Kidney glomerular epithelial cell (primary cell): ENCODE data around the gene OSBP.
"Not testable (repeated sequence)": the region's sequence is repeated elsewhere in the genome, so short reads cannot be mapped to it uniquely, and the experiment has no call there.

Source experiments
- DNase-seq: peaks from one replicate; lab custom pipeline; 2025; lab: John Stamatoyannopoulos, UW

OSBP gene

DNA sequence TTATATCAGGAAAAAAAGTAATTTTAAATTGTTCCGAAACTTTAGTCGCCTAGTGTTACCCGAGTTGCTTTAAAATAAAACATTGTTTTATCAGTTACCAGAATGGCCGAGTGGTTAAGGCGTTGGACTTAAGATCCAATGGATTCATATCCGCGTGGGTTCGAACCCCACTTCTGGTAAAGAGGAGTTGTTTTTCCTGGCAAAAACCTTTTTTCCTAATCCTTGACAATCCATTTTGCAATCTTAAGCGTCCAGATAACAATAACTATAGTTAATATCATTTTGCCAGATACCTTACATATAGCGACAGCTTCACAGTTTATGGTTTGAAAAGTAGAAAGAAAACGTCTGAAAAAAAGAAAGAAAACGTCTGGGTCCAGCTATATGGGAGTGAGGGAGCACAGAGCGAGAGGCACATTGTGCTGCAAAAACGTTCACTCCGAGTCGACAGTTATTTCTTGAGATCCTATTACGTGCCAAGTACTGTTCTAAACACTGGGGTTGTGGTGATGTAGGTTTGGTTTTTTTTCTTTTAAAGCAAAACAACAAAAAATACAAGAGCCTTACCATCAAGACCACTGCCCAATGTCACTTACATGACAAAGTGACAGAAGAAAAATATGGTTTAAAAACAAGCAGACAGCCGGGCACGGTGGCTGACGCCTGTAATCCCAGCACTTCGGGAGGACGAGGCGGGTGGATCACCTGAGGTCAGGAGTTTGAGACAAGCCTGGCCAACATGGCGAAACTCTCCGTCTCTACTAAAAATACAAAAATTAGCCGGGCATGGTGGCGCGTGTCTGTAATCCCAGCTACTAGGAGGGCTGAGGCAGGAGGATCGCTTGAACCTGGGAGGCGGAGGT lies 63.7 kb downstream of the OSBP start:
- peak; percentile 84 for DNase-seq

DNA sequence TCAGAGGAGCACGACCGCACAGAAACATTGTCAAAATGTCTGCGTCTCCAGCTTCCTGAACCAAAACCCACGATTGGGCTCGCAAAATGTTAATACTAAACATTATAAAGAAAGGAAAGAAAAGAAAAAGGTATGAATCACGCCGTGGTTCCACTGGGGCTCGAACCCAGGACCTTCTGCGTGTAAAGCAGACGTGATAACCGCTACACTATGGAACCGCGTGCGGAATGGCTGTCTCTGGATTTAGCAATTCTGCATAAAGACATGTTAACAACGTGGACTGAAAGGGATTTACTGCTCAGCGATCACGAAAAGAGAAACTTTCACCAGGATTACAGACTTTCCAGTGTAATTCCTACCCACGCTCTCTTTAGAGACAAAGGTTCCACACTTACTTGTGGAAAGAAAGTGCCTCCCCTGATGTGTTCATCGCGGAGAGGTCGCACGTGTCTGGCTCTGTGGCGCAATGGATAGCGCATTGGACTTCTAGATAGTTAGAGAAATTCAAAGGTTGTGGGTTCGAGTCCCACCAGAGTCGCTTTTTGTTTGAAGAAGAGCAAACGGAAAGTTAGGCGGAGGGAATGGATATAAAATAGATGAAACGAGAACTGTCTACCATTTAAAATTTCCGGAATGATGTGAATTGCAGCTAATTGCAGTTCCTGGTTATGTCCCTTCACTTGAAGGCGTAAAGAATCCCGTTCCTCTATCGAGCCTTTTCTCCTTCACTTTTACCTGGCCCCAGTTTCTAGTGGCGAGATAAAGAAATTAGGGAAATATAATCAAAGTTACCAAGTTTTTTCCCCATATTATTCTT lies 64.5 kb downstream of the OSBP start:
- peak; percentile 92 for DNase-seq

DNA sequence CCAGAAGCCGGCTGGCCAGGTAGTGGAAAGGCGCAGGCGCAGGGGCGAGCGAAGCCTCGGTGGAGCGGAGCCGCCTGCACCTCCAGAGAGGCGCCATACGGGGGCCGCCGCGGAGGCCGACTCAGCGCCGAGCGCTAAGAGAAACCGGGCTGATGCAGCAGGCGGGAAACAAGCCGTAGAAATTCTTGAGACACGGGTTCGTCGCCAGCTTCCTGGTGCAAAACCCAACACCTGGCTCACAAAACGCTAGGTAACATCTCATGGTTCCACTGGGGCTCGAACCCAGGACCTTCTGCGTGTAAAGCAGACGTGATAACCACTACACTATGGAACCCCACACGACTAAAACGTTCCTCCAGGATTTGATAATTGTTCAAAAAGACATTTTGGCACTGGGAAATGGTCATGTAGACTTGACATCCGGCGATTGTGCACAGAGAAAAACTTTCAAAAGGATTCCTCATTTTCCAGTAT lies 65.2 kb downstream of the OSBP start:
- DNase-seq, result peak; percentile 92

DNA sequence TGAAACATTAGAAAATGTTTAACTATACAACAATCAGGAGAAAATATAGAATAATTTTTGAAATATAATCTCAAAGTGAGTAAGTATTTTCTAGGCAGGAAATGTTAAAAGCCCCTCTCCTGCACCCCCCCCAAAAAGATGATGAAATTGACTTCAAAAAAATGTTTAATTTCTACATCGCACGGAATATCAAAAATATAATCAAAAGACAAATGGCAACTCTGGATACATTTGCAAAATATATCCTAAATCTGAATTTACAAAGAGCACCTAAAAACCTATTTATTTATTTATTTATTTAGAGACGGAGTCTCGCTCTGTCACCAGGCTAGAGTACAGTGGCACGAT lies 67.3 kb downstream of the OSBP start:
- DNase-seq, result no peak

DNA sequence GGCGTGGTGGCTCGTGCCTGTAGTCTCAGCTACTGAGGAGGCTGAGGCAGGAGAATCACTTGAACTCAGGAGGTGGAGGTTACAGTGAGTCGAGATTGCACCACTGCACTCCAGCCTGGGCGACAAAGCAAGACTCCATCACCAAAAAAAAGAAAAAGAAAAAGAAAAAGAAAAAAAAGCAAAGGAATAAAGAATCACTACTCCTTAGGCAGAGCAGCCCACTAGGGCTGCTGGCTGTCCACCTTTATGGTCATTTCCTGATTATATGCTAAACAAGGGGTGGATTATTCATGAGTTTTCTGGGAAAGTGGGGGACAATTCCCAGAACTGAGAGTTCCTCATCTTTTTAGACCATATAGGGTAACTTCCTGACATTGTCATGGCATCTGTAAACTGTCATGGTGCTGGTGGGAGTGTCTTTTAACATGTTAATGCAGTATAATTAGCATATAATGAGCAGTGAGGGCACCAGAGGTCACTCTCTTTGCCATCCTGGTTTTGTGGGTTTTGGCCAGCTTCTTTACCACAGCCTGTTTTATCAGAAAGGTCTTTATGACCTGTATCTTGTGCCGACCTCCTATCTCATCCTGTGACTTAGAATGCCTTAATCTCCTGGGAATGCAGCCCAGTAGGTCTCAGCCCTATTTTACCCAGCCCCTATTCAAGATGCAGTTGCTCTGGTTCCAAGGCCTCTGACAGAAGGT lies 67.8 kb downstream of the OSBP start:
- not testable (repeated sequence) for DNase-seq

DNA sequence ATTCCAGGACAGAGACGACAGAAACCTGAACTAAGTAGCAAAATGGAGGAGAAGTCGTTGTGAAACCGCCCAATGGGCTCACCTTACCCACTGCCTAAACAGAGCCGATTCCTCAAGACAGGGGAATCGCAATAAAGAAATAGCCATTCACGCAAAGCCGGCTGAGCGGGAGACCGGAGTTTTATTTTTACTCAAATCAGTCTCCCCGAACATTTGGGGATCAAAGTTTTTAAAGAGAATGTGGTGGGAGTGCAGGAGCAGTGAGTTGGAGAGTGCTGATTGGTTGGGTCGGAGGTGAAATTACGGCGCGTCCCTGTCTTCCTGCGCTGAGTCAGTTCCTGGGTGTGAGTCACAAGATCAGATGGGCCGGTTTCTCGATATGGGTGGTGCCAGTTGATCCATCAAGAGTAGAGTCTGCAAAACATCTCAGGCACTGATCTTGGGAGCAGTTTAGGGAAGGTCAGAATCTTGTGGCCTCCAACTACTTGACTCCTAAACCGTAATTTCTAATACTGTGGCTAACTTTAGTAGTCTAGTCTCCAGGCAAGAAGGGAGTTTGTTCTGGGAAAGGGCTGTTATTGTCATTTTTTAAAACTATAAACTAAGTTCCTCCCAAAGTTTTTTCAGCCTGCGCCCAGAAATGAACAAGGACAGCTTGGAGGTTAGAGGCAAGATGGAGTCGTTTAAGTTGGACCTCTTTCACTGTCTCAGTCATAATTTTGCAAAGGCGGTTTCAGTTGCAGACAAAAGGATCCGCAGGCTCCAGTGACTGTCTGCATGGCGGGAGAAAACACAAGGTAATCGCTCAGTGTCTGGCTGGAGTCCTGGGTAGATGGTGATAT lies 70.2 kb downstream of the OSBP start:
- no peak for DNase-seq

DNA sequence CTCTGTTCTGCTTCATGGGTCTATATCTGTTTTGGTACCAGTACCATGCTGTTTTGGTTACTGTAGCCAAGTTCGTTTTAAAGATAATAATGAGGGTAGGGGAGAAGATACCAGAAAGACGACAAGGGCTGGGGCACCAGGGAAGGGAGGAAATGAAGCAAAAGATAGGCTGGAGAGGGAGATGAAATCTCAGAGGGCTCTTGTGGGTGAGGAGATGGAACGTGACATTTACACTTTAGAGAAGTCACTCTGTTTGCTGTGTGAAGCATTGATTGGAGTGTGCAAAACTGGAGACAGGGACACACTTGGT lies 70.8 kb downstream of the OSBP start:
- no peak for DNase-seq

DNA sequence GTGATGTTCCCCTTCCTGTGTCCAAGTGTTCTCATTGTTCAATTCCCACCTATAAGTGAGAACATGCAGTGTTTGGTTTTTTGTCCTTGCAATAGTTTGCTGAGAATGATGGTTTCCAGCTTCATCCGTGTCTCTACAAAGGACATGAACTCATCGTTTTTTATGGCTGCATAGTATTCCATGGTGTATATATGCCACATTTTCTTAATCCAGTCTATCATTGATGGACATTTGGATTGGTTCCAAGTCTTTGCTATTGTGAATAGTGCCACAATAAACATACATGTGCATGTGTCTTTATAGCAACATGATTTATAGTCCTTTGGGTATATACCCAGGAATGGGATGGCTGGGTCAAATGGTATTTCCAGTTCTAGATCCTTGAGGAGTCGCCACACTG lies 71.9 kb downstream of the OSBP start:
- DNase-seq, result not testable (repeated sequence)

DNA sequence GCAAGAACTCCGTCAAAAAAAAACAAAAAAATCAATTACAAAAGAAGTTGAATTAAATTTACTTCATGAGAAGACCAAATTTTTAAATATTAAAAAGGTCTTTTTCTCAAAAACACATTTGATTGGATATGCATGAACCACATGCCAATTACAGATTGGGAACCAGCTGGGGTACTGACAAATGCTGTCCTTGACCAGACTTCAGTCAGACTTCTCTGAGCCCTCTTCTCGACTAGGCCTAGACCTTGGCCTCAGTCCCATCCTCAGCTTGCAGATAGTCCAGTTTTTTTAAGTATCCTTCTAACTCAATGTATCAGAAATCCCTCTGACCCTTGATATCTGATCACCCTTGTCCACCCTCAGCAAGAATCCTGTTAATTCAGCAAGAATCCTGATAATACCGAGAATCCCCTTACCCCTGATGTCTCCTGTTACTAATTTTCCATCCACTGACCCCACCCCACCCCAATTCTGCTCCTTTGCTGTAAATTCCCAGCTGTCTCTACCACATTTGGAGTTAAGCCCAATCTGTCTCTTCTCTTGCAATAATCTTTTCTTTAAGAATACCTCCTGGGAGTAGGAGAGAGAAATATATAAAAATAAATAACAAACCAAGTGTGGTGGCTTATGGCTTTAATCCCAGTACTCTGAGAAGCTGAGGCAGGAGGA lies 73.3 kb downstream of the OSBP start:
- no peak for DNase-seq

DNA sequence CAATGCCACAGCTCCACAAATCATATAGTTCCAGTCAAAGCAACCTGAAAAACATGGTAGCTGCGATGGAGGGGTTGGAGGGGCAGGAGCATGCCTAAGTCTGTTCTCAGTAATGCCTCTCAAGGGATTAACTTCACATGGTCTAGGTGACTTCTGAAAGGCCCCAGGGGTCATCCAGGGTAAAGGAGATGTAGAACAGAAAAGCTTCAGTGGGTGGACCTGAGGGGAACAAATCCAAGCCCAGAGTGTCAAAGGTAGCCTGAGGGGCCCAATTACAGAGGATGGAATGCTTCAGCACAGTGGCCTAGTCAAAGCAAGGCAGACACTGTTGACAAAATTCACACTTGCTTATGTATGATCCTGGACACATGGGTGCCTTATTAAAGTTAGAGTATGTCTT lies 80.9 kb downstream of the OSBP start:
- DNase-seq, result no peak

DNA sequence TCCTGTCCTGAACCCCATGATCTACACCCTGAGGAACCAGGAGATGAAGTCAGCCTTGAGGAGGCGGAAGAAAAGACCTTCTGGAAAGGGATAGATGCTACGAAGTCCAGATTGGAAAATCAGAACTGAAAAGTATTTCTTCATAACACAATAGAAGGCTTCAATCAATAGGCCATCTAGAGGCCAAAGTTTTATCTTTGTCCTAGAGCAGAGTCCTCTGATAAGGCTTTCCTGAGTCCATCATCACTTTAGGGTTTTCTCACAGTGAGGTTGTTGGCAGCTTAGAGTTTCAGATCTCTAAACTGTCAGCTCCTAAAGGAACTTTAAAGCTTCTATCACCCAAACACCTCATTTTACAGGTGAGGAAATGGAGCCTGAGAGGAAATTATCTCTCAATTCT lies 83.0 kb downstream of the OSBP start:
- DNase-seq, result no peak

DNA sequence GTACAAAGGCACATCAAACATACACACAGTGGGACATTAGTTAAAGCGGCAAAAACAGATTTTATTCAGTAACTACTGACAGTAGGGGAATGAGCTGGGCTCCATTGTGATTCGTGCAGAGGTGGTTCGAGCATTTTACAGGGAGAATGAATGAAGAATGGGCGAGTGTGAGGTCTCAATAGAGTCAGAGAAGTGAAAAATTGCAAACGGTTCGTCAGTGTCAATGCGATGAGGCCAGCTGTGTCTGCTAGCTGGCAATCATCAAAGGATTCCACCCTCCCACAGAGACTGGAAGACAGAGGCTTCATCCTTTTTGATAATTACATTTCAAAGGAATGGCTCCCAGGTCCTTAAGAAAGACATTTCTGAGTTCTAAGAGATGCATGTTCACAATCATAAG lies 86.9 kb downstream of the OSBP start:
- no peak for DNase-seq
